Activated B cell treated with CpG ODN at 0.5 μM for 24 hours (primary cell): Measurements from ENCODE around the gene ADCY5. TPM values are rescaled to one million over a fixed set of nuclear protein-coding genes. Genes with fewer than 3 reads are reported as not detected.

Experiments used
- ATAC-seq: fragments of 200-7000 bp; cut with Tn5 transposase; one replicate; pipeline ENCODE4 v1.10.0; 2021; ENCODE audit warnings: low read depth, mild to moderate bottlenecking, moderate library complexity
- CTCF ChIA-PET: fragments of 350-600 bp; sonication (Branson Sonifier 250); formaldehyde crosslinking; loops from one replicate; lab custom pipeline; 2021; ENCODE audit warnings: antibody characterized with exemption; lab: Charles Lee
- POLR2A ChIA-PET: fragments of 350-600 bp; sonication (Branson Sonifier 250); formaldehyde crosslinking; loops from one replicate; lab custom pipeline; 2021; ENCODE audit warnings: antibody characterized with exemption; lab: Charles Lee
- DNase-seq: peaks from one replicate; pipeline ENCODE4 v3.0.0; 2022
- H3K27ac Mint-ChIP-seq: one replicate; pipeline ENCODE4 v1.8.0; 2020; ENCODE audit warnings: mixed read lengths
- H3K27me3 Mint-ChIP-seq: one replicate; pipeline ENCODE4 v1.8.0; 2021; ENCODE audit warnings: mixed read lengths
- H3K36me3 Mint-ChIP-seq: one replicate; pipeline ENCODE4 v1.8.0; 2021; ENCODE audit warnings: low read depth, mixed read lengths
- H3K4me1 Mint-ChIP-seq: one replicate; pipeline ENCODE4 v1.8.0; 2021; ENCODE audit warnings: mixed read lengths
- H3K4me3 Mint-ChIP-seq: one replicate; pipeline ENCODE4 v1.8.0; 2020; ENCODE audit warnings: mild to moderate bottlenecking, mixed read lengths
- H3K9me3 Mint-ChIP-seq: one replicate; pipeline ENCODE4 v1.8.0; 2020; ENCODE audit warnings: mixed read lengths
- CTCF ChIP-seq: fragments of 200-600 bp; IDR thresholded peaks from one replicate; pipeline ENCODE4 v1.8.0; 2022; ENCODE audit warnings: antibody characterized with exemption, mild to moderate bottlenecking
- intact Hi-C: fragments of 100-400 bp; cut with micrococcal nuclease; formaldehyde crosslinking; loops from one replicate; pipeline ENCODE4 v1.15.1; 2024
- total RNA-seq: library from RNA; stranded (reverse); gene quantifications from 2 replicates; pipeline ENCODE4 v1.2.3, GENCODE V29; 2022

Gene ADCY5
- total RNA-seq, 1 donor from 2014 or later = not detected

- Mint-ChIP-seq H3K27me3 (no peaks in the 10 kb centered on the region), H3K4me1 (no peaks in the 10 kb centered on the region), H3K9me3 (no peaks in the 10 kb centered on the region), H3K36me3 (no peaks in the 10 kb centered on the region), H3K4me3 (no peak overlapping the region), H3K27ac (no peak overlapping the region)
- ATAC-seq = no peak
- CTCF ChIA-PET = no interaction called here
- POLR2A ChIA-PET = no interaction called here
- no peak for DNase-seq
- no peak for TF ChIP-seq CTCF
- intact Hi-C loops = no loop called here
Observed at GRCh38 chr3:123290107-123290930, 158.6 kb downstream of the ADCY5 start.

GRCh38 chr3:123289391-123290106, 159.3 kb downstream of the ADCY5 start:
- DNase-seq (no peak), ATAC-seq (no peak)
- Mint-ChIP-seq H3K36me3 (no peaks in the 10 kb centered on the region), H3K27me3 (no peaks in the 10 kb centered on the region), H3K4me1 (no peaks in the 10 kb centered on the region), H3K4me3 (no peak overlapping the region), H3K27ac (no peak overlapping the region), H3K9me3 (no peaks in the 10 kb centered on the region)
- intact Hi-C loops = no loop called here
- CTCF ChIA-PET = no interaction called here
- no peak for TF ChIP-seq CTCF
- POLR2A ChIA-PET = no interaction called here

GRCh38 chr3:123287962-123288302, 161.0 kb downstream of the ADCY5 start:
- ChIA-PET POLR2A (no interaction called here), CTCF (no interaction called here)
- Mint-ChIP-seq H3K4me1 (no peaks in the 10 kb centered on the region), H3K27me3 (no peaks in the 10 kb centered on the region), H3K27ac (no peak overlapping the region), H3K4me3 (no peak overlapping the region), H3K36me3 (no peaks in the 10 kb centered on the region), H3K9me3 (no peaks in the 10 kb centered on the region)
- DNase-seq = no peak
- no peak for TF ChIP-seq CTCF
- intact Hi-C loops = no loop called here
- no peak for ATAC-seq

GRCh38 chr3:123287051-123287961, 161.6 kb downstream of the ADCY5 start:
- CTCF ChIA-PET = no interaction called here
- Mint-ChIP-seq H3K4me3 (no peak overlapping the region), H3K4me1 (no peaks in the 10 kb centered on the region), H3K27ac (no peak overlapping the region), H3K9me3 (no peaks in the 10 kb centered on the region), H3K36me3 (no peaks in the 10 kb centered on the region), H3K27me3 (no peaks in the 10 kb centered on the region)
- DNase-seq = no peak
- intact Hi-C loops = no loop called here
- TF ChIP-seq CTCF = no peak
- no peak for ATAC-seq
- POLR2A ChIA-PET = no interaction called here
